ENCODE results near the gene GABRD.

- TF ChIP-seq ZNF274 (IDR thresholded peaks at IDR 0.05; ENCODE audit: insufficient read depth, insufficient read length): no peak
- TF ChIP-seq CTCF (IDR thresholded peaks at IDR 0.05 in 2 of 3, conservative IDR thresholded peaks at IDR 0.05 in 1 of 3; ENCODE audit: control insufficient read depth in 2 of 3, extremely low read depth in 1 of 3, insufficient read depth in 1 of 3, low read depth in 3 of 3, low read length in 3 of 3): no peak
- no peak for TF ChIP-seq SP1 (IDR thresholded peaks at IDR 0.05; ENCODE audit: low read depth, low read length)
- TF ChIP-seq DPF2 (IDR thresholded peaks at IDR 0.05): no peak
- no peak for TF ChIP-seq POLR2AphosphoS2 (IDR thresholded peaks at IDR 0.05; ENCODE audit: low read depth, low read length)
These were observed 48.8 kb downstream of the GABRD start for GRCh38 chr1:2067981-2068380.

Data from GM12878 (cell line).